ENCODE data around the gene KLHL6. TPM values are rescaled to one million over a fixed set of nuclear protein-coding genes. Genes with fewer than 3 reads are reported as not detected.
A peak's percentile ranks its signal among the peaks of the same experiment; 100 is the strongest.

KLHL6 gene
- total and polyA plus RNA-seq, 10 of the 15 experiments (the other 5 are each of a cell fraction or from before 2014, with no cell fraction given) = 4.0 to 91.8 (median 24.4) TPM

GRCh38 chr3:183527428-183528379, 27.8 kb downstream of the KLHL6 start (continued):
- TF ChIP-seq SIN3A (IDR thresholded peaks at IDR 0.05; ENCODE audit: low read depth, low read length) (no peak), RELB (IDR thresholded peaks at IDR 0.05; ENCODE audit: low read depth) (peak; percentile 88), E2F4 (IDR thresholded peaks at IDR 0.05; ENCODE audit: low read depth, low read length) (no peak), ASH2L (IDR thresholded peaks at IDR 0.05; ENCODE audit: borderline replicate concordance, low read depth) (no peak), BCL11A (IDR thresholded peaks at IDR 0.05; ENCODE audit: low read depth, low read length) (peak; percentile 100), MXI1 (IDR thresholded peaks at IDR 0.05; ENCODE audit: low read depth, low read length) (peak; percentile 61; the same call in 1 of the 2 replicates), TCF7 (IDR thresholded peaks at IDR 0.05; ENCODE audit: borderline replicate concordance) (no peak), HCFC1 (IDR thresholded peaks at IDR 0.05; ENCODE audit: low read length) (no peak), BHLHE40 (IDR thresholded peaks at IDR 0.05; ENCODE audit: borderline replicate concordance in 1 of 2, low read depth in 2 of 2, low read length in 1 of 2) (peak; percentile 53 to 75; a peak in 3 of 4 replicates), CUX1 (IDR thresholded peaks at IDR 0.05; ENCODE audit: insufficient replicate concordance, low read depth, low read length) (peak; percentile 11), DPF2 (IDR thresholded peaks at IDR 0.05) (peak; percentile 96), JUNB (IDR thresholded peaks at IDR 0.05) (peak; percentile 19; the same call in 1 of the 2 replicates), ZBTB11 (CRISPR knock-in tag; IDR thresholded peaks at IDR 0.05) (no peak), LARP7 (IDR thresholded peaks at IDR 0.05) (0 out of 2 replicates have a peak, but pooled peaks have one; percentile 54), GABPA (IDR thresholded peaks at IDR 0.05; ENCODE audit: low read depth) (no peak), PML (IDR thresholded peaks at IDR 0.05; ENCODE audit: low read length) (0 out of 2 replicates have a peak, but pooled peaks have one; percentile 10)
